ENCODE measurements around the gene DYNLT2B.
"Not testable (repeated sequence)": the region's sequence is repeated elsewhere in the genome, so short reads cannot be mapped to it uniquely, and the experiment has no call there.

Gene DYNLT2B

GRCh38 chr3:196344663-196345062 lies 26.6 kb upstream of the DYNLT2B start:
- Histone ChIP-seq H3K27ac (ENCODE audit: low read depth, low read length) (no peak overlapping the region), H3K9me3 (ENCODE audit: control insufficient read depth, insufficient read depth, low read length) (no peaks in the 10 kb centered on the region), H3K4me3 (ENCODE audit: low read depth, low read length) (no peak overlapping the region), H3K9ac (ENCODE audit: low read depth, low read length) (no peak overlapping the region), H3K36me3 (ENCODE audit: control insufficient read depth, insufficient read depth, low read length) (peaks cover 17% of the 10 kb centered on the region), H3K4me1 (ENCODE audit: control insufficient read depth, insufficient read depth, low read length) (no peaks in the 10 kb centered on the region), H3K27me3 (ENCODE audit: control insufficient read depth, insufficient read depth, low read length) (no peaks in the 10 kb centered on the region)

GRCh38 chr3:196343917-196344316 lies 25.9 kb upstream of the DYNLT2B start:
- not testable (repeated sequence) for H3K27ac ChIP-seq (ENCODE audit: low read depth, low read length); H3K9ac ChIP-seq (ENCODE audit: low read depth, low read length); H3K27me3 ChIP-seq (ENCODE audit: control insufficient read depth, insufficient read depth, low read length); H3K36me3 ChIP-seq (ENCODE audit: control insufficient read depth, insufficient read depth, low read length); H3K9me3 ChIP-seq (ENCODE audit: control insufficient read depth, insufficient read depth, low read length); H3K4me3 ChIP-seq (ENCODE audit: low read depth, low read length); H3K4me1 ChIP-seq (ENCODE audit: control insufficient read depth, insufficient read depth, low read length)

- H3K4me1 ChIP-seq (ENCODE audit: control insufficient read depth, insufficient read depth, low read length): no peaks in the 10 kb centered on the region
- no peak overlapping the region for H3K27ac ChIP-seq (ENCODE audit: low read depth, low read length)
- H3K9ac ChIP-seq (ENCODE audit: low read depth, low read length): no peak overlapping the region
- no peak overlapping the region for H3K4me3 ChIP-seq (ENCODE audit: low read depth, low read length)
- no peaks in the 10 kb centered on the region for H3K27me3 ChIP-seq (ENCODE audit: control insufficient read depth, insufficient read depth, low read length)
- H3K36me3 ChIP-seq (ENCODE audit: control insufficient read depth, insufficient read depth, low read length): no peaks in the 10 kb centered on the region
- H3K9me3 ChIP-seq (ENCODE audit: control insufficient read depth, insufficient read depth, low read length): no peaks in the 10 kb centered on the region
Measured at GRCh38 chr3:196341137-196341536, 23.1 kb upstream of the DYNLT2B start.

GRCh38 chr3:196340466-196340865 lies 22.4 kb upstream of the DYNLT2B start:
- H3K9me3 ChIP-seq (ENCODE audit: control insufficient read depth, insufficient read depth, low read length): no peaks in the 10 kb centered on the region

GRCh38 chr3:196339493-196340254 lies 21.6 kb upstream of the DYNLT2B start:
- Histone ChIP-seq H3K9ac (ENCODE audit: low read depth, low read length) (no peak overlapping the region), H3K27me3 (ENCODE audit: control insufficient read depth, insufficient read depth, low read length) (no peaks in the 10 kb centered on the region), H3K4me3 (ENCODE audit: low read depth, low read length) (no peak overlapping the region), H3K36me3 (ENCODE audit: control insufficient read depth, insufficient read depth, low read length) (no peaks in the 10 kb centered on the region), H3K4me1 (ENCODE audit: control insufficient read depth, insufficient read depth, low read length) (no peaks in the 10 kb centered on the region), H3K9me3 (ENCODE audit: control insufficient read depth, insufficient read depth, low read length) (no peaks in the 10 kb centered on the region), H3K27ac (ENCODE audit: low read depth, low read length) (no peak overlapping the region)

More at GRCh38 chr3:196340466-196340865, 22.4 kb upstream of the DYNLT2B start:
- Histone ChIP-seq H3K27ac (ENCODE audit: low read depth, low read length) (no peak overlapping the region), H3K36me3 (ENCODE audit: control insufficient read depth, insufficient read depth, low read length) (no peaks in the 10 kb centered on the region), H3K9ac (ENCODE audit: low read depth, low read length) (no peak overlapping the region), H3K27me3 (ENCODE audit: control insufficient read depth, insufficient read depth, low read length) (no peaks in the 10 kb centered on the region), H3K4me3 (ENCODE audit: low read depth, low read length) (no peak overlapping the region), H3K4me1 (ENCODE audit: control insufficient read depth, insufficient read depth, low read length) (no peaks in the 10 kb centered on the region)

- H3K9ac ChIP-seq (ENCODE audit: low read depth, low read length): no peak overlapping the region
- H3K4me3 ChIP-seq (ENCODE audit: low read depth, low read length): no peak overlapping the region
- no peaks in the 10 kb centered on the region for H3K9me3 ChIP-seq (ENCODE audit: control insufficient read depth, insufficient read depth, low read length)
- H3K27me3 ChIP-seq (ENCODE audit: control insufficient read depth, insufficient read depth, low read length): no peaks in the 10 kb centered on the region
- no peaks in the 10 kb centered on the region for H3K4me1 ChIP-seq (ENCODE audit: control insufficient read depth, insufficient read depth, low read length)
- H3K36me3 ChIP-seq (ENCODE audit: control insufficient read depth, insufficient read depth, low read length): no peaks in the 10 kb centered on the region
- no peak overlapping the region for H3K27ac ChIP-seq (ENCODE audit: low read depth, low read length)
Measured at GRCh38 chr3:196339044-196339443, 21.0 kb upstream of the DYNLT2B start.

GRCh38 chr3:196336319-196337145 lies 18.5 kb upstream of the DYNLT2B start:
- Histone ChIP-seq H3K27ac (ENCODE audit: low read depth, low read length) (no peak overlapping the region), H3K9ac (ENCODE audit: low read depth, low read length) (no peak overlapping the region), H3K36me3 (ENCODE audit: control insufficient read depth, insufficient read depth, low read length) (no peaks in the 10 kb centered on the region), H3K27me3 (ENCODE audit: control insufficient read depth, insufficient read depth, low read length) (no peaks in the 10 kb centered on the region), H3K4me1 (ENCODE audit: control insufficient read depth, insufficient read depth, low read length) (no peaks in the 10 kb centered on the region), H3K4me3 (ENCODE audit: low read depth, low read length) (no peak overlapping the region), H3K9me3 (ENCODE audit: control insufficient read depth, insufficient read depth, low read length) (no peaks in the 10 kb centered on the region)

- Histone ChIP-seq H3K36me3 (ENCODE audit: control insufficient read depth, insufficient read depth, low read length) (no peaks in the 10 kb centered on the region), H3K4me1 (ENCODE audit: control insufficient read depth, insufficient read depth, low read length) (no peaks in the 10 kb centered on the region), H3K4me3 (ENCODE audit: low read depth, low read length) (no peak overlapping the region), H3K9me3 (ENCODE audit: control insufficient read depth, insufficient read depth, low read length) (no peaks in the 10 kb centered on the region), H3K27ac (ENCODE audit: low read depth, low read length) (no peak overlapping the region), H3K27me3 (ENCODE audit: control insufficient read depth, insufficient read depth, low read length) (no peaks in the 10 kb centered on the region), H3K9ac (ENCODE audit: low read depth, low read length) (no peak overlapping the region)
Measured at GRCh38 chr3:196335503-196335948, 17.5 kb upstream of the DYNLT2B start.

- Histone ChIP-seq H3K36me3 (ENCODE audit: control insufficient read depth, insufficient read depth, low read length) (no peaks in the 10 kb centered on the region), H3K27ac (ENCODE audit: low read depth, low read length) (no peak overlapping the region), H3K9me3 (ENCODE audit: control insufficient read depth, insufficient read depth, low read length) (no peaks in the 10 kb centered on the region), H3K9ac (ENCODE audit: low read depth, low read length) (no peak overlapping the region), H3K4me3 (ENCODE audit: low read depth, low read length) (no peak overlapping the region), H3K27me3 (ENCODE audit: control insufficient read depth, insufficient read depth, low read length) (no peaks in the 10 kb centered on the region), H3K4me1 (ENCODE audit: control insufficient read depth, insufficient read depth, low read length) (no peaks in the 10 kb centered on the region)
Measured at GRCh38 chr3:196334982-196335381, 16.9 kb upstream of the DYNLT2B start.

GRCh38 chr3:196332168-196332567 lies 14.1 kb upstream of the DYNLT2B start:
- H3K36me3 ChIP-seq (ENCODE audit: control insufficient read depth, insufficient read depth, low read length): no peaks in the 10 kb centered on the region
- H3K4me3 ChIP-seq (ENCODE audit: low read depth, low read length): no peak overlapping the region
- no peaks in the 10 kb centered on the region for H3K27me3 ChIP-seq (ENCODE audit: control insufficient read depth, insufficient read depth, low read length)
- H3K9ac ChIP-seq (ENCODE audit: low read depth, low read length): no peak overlapping the region
- peaks cover 5% of the 10 kb centered on the region; the same call in 1 of the 2 replicates for H3K4me1 ChIP-seq (ENCODE audit: control insufficient read depth, insufficient read depth, low read length)
- H3K27ac ChIP-seq (ENCODE audit: low read depth, low read length): no peak overlapping the region
- H3K9me3 ChIP-seq (ENCODE audit: control insufficient read depth, insufficient read depth, low read length): no peaks in the 10 kb centered on the region

GRCh38 chr3:196327405-196327804 lies 9.4 kb upstream of the DYNLT2B start:
- H3K27me3 ChIP-seq (ENCODE audit: control insufficient read depth, insufficient read depth, low read length): no peaks in the 10 kb centered on the region
- H3K27ac ChIP-seq (ENCODE audit: low read depth, low read length): no peak overlapping the region
- no peaks in the 10 kb centered on the region for H3K9me3 ChIP-seq (ENCODE audit: control insufficient read depth, insufficient read depth, low read length)
- peaks cover 6% of the 10 kb centered on the region; the same call in 1 of the 2 replicates for H3K4me1 ChIP-seq (ENCODE audit: control insufficient read depth, insufficient read depth, low read length)
- no peak overlapping the region for H3K4me3 ChIP-seq (ENCODE audit: low read depth, low read length)
- H3K36me3 ChIP-seq (ENCODE audit: control insufficient read depth, insufficient read depth, low read length): no peaks in the 10 kb centered on the region
- no peak overlapping the region for H3K9ac ChIP-seq (ENCODE audit: low read depth, low read length)

Data from HUES48 (cell line).